Ovary (tissue), 9 donors: ENCODE data around the gene SCYGR3. TPM values are rescaled to one million over a fixed set of nuclear protein-coding genes. Genes with fewer than 3 reads are reported as not detected.
"Not testable (repeated sequence)": the region's sequence is repeated elsewhere in the genome, so short reads cannot be mapped to it uniquely, and the experiment has no call there.

Source experiments
- DNase-seq, 5 donors: peaks; one replicate each; pipeline ENCODE4 v3.0.0-alpha.2; 2019 to 2020
- H3K27ac ChIP-seq, 2 donors: fragments of 200-600 bp; one replicate each; pipeline versions ENCODE4 v1.5.1 to v1.8.0; 2019 to 2022
- H3K27me3 ChIP-seq: fragments of 200-600 bp; one replicate; pipeline ENCODE4 v1.8.0; 2022
- H3K36me3 ChIP-seq: fragments of 200-600 bp; sonication (generic); one replicate; pipeline ENCODE4 v1.5.1; 2019
- H3K4me1 ChIP-seq: one replicate; pipeline ENCODE4 v1.8.1; 2013; ENCODE audit warnings: mild to moderate bottlenecking, moderate library complexity; ENCODE audit not compliant: insufficient read depth
- H3K4me3 ChIP-seq: fragments of 200-600 bp; sonication (generic); one replicate; pipeline ENCODE4 v1.5.1; 2017
- H3K9me3 ChIP-seq, 2 donors: fragments of 200-600 bp in 1 of 2; sonication (generic) in 1 of 2; one replicate each; pipeline versions ENCODE4 v1.5.1 to v1.8.1; 2013 to 2019; ENCODE audit warnings: mild to moderate bottlenecking in 1 of 2, moderate library complexity in 1 of 2
- CTCF ChIP-seq, 3 donors: fragments of 450-650 bp in 2 of 3; fragments of 200-600 bp in 1 of 3; IDR thresholded peaks; one replicate each; pipeline versions ENCODE4 v1.5.1 to v1.8.0; 2016 to 2022; ENCODE audit warnings: antibody characterized with exemption in 3 of 3, mild to moderate bottlenecking in 1 of 3
- EP300 ChIP-seq: sonication (generic); formaldehyde crosslinking; IDR thresholded peaks from one replicate; pipeline ENCODE4 v1.6.1; 2017; ENCODE audit warnings: antibody characterized with exemption
- POLR2A ChIP-seq: fragments of 450-650 bp; IDR thresholded peaks from one replicate; pipeline ENCODE4 v1.6.1; 2017; ENCODE audit warnings: antibody characterized with exemption, mild to moderate bottlenecking, moderate library complexity
- WGBS, 3 donors: extraction: QIAGEN DNeasy Blood & Tissue Kit in 1 of 3; methylation state at CpG; one replicate each; pipeline versions ENCODE4 v1.1.5 to v1.1.7; 2013 to 2017; 5-methylcytosine and 5-hydroxymethylcytosine counted together
- intact Hi-C, 4 donors: fragments of 100-400 bp; cut with DNase I; formaldehyde crosslinking; loops; one replicate each; pipeline versions ENCODE4 v1.11.0 to v1.15.1; 2022 to 2023
- polyA plus RNA-seq, 2 donors: library from polyadenylated mRNA; stranded (reverse); fragments of 200-250 nt in 1 of 2; fragments of 350-450 nt in 1 of 2; fragmentation: Illumina TruSeq in 1 of 2; extraction: RNeasy Lipid Tissue Mini Kit (QIAGEN cat#74804) in 1 of 2; gene quantifications; one replicate each; pipeline ENCODE4 v1.2.3, GENCODE V29; 2013 to 2014
- total RNA-seq, 7 donors: library from RNA; depleted of rRNA in 2 of 7; stranded (reverse); fragments of >200 nt in 2 of 7; fragmentation: NEBNext Ultra II Directional in 3 of 7; extraction: Animal tissue kit (Norgen Biotek cat#: 25700) in 3 of 7; gene quantifications; one replicate each; pipeline versions ENCODE4 v1.1.0 to v1.2.4, GENCODE V29; 2016 to 2023
- donor health status: DM: no; HTN: no; CAD: no; lungs with moderate emphysema.
- donor health status: DM: no; HTN: no; CAD: no.
- donor health status: Bipolar disorder and iron deficiency.
- donor health status: DM: yes; HTN: yes; CAD: no.
- donor health status: DM: no; HTN: no; CAD: no.
- donor health status: DM: yes; HTN: yes; CAD: no.

SCYGR3 gene
- total and polyA plus RNA-seq, 9 donors, result not detected

- no peak overlapping the region for H3K27ac ChIP-seq
- WGBS, 3 donors, result 36 to 61% (median 57%) methylated on average over 1 of the region's 1 CpG
- TF ChIP-seq CTCF (IDR thresholded peaks at IDR 0.05) (no peak), EP300 (no peak), POLR2A (no peak)
Measured at GRCh38 chr2:227606476-227606875, 8.2 kb downstream of the SCYGR3 start.

GRCh38 chr2:227602358-227602757 lies 12.3 kb downstream of the SCYGR3 start:
- H3K9me3 ChIP-seq, result no peaks in the 10 kb centered on the region
- no peaks in the 10 kb centered on the region for H3K4me1 ChIP-seq
- no peaks in the 10 kb centered on the region for H3K36me3 ChIP-seq
- no peak for TF ChIP-seq POLR2A
- 79 to 83% (median 81%) methylated on average over 3 of the region's 3 CpGs for WGBS, 3 donors
- no peak overlapping the region for H3K4me3 ChIP-seq
- intact Hi-C loops, result no loop called here
- H3K27me3 ChIP-seq, result no peaks in the 10 kb centered on the region
- no peak for DNase-seq
- no peak overlapping the region for H3K27ac ChIP-seq

More at GRCh38 chr2:227606476-227606875, 8.2 kb downstream of the SCYGR3 start:
- H3K36me3 ChIP-seq, result no peaks in the 10 kb centered on the region
- no peak overlapping the region for H3K4me3 ChIP-seq
- no peaks in the 10 kb centered on the region for H3K9me3 ChIP-seq
- H3K4me1 ChIP-seq, result no peaks in the 10 kb centered on the region
- DNase-seq, result no peak
- intact Hi-C loops, result no loop called here
- no peaks in the 10 kb centered on the region for H3K27me3 ChIP-seq

- 78 to 81% (median 79%) methylated on average over 16 of the region's 16 CpGs for WGBS, 3 donors
- H3K27me3 ChIP-seq, H3K36me3 ChIP-seq, H3K4me1 ChIP-seq, DNase-seq, H3K27ac ChIP-seq, intact Hi-C loops, H3K9me3 ChIP-seq, H3K4me3 ChIP-seq: not testable (repeated sequence)
Measured at GRCh38 chr2:227598835-227599503, 15.7 kb downstream of the SCYGR3 start, which contains the start of gene SCYGR2. Gene SCYGR2, plus strand, starts transcription at chr2:227598893. Its CDS starts 0 bp downstream, at chr2:227598893.

- H3K27ac ChIP-seq, result no peak overlapping the region
- 62 to 81% (median 77%) methylated on average over 4 of the region's 4 CpGs for WGBS, 3 donors
Measured at GRCh38 chr2:227597998-227598397, 16.6 kb downstream of the SCYGR3 start.

GRCh38 chr2:227597036-227597435 lies 17.6 kb downstream of the SCYGR3 start:
- no peak for TF ChIP-seq EP300
- TF ChIP-seq CTCF (IDR thresholded peaks at IDR 0.05), result no peak
- no peak for TF ChIP-seq POLR2A
- no peaks in the 10 kb centered on the region for H3K27me3 ChIP-seq
- intact Hi-C loops, result no loop called here
- H3K4me1 ChIP-seq, result no peaks in the 10 kb centered on the region
- H3K4me3 ChIP-seq, result no peak overlapping the region
- H3K27ac ChIP-seq, result no peak overlapping the region
- H3K9me3 ChIP-seq, result no peaks in the 10 kb centered on the region
- no peaks in the 10 kb centered on the region for H3K36me3 ChIP-seq
- DNase-seq, result no peak

More at GRCh38 chr2:227597998-227598397, 16.6 kb downstream of the SCYGR3 start:
- TF ChIP-seq EP300, result no peak
- TF ChIP-seq POLR2A, result no peak
- no peak for TF ChIP-seq CTCF (IDR thresholded peaks at IDR 0.05)
- Histone ChIP-seq H3K27me3 (no peaks in the 10 kb centered on the region), H3K4me1 (no peaks in the 10 kb centered on the region), H3K9me3 (no peaks in the 10 kb centered on the region), H3K36me3 (no peaks in the 10 kb centered on the region), H3K4me3 (no peak overlapping the region)
- intact Hi-C loops, result no loop called here
- no peak for DNase-seq
